Adrenal gland (tissue), 5 donors: ENCODE results near the gene ATG4A.

ENCODE experiments used
- POLR2A ChIP-seq, 2 donors: fragments of 450-650 bp; IDR thresholded peaks; one replicate each; pipeline ENCODE4 v1.6.1; 2017; ENCODE audit warnings: antibody characterized with exemption in 2 of 2, mild to moderate bottlenecking in 2 of 2, moderate library complexity in 1 of 2
- TF ChIP-seq, protein P1 (sequence below), 6 experiments: fragments of 450-650 bp in 4 of 6; fragments of 200-600 bp in 2 of 6; sonication (generic) in 1 of 6; IDR thresholded peaks; 1 replicate in 5 of 6; 2 replicates in 1 of 6; pipeline versions ENCODE4 v1.5.1 to v1.8.0; 2016 to 2021; ENCODE audit warnings: antibody characterized with exemption in 6 of 6, mild to moderate bottlenecking in 2 of 6, moderate library complexity in 1 of 6
- donor health status: DM: no; HTN: no; CAD: no.

DNA sequence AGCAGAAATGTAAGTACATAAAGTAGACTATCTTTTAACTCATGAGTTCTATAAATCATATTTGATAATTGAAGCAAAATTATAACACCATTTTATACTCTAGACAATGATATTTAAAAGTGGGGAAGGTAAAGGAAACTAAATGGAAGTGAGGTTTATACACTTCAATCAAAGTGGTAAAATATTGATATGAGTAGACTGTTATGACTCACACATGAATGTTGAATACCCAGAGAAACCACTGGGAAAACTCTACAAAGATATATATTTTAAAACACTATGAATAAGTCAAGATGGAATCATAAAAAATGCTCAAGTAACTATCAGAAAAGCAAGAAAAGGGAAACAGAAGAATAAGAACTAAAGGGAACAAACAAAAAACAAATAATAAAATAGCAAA, 38.4 kb upstream of the ATG4A start:
- TF ChIP-seq POLR2A (IDR thresholded peaks at IDR 0.05), result no peak
- TF ChIP-seq, protein P1, sequence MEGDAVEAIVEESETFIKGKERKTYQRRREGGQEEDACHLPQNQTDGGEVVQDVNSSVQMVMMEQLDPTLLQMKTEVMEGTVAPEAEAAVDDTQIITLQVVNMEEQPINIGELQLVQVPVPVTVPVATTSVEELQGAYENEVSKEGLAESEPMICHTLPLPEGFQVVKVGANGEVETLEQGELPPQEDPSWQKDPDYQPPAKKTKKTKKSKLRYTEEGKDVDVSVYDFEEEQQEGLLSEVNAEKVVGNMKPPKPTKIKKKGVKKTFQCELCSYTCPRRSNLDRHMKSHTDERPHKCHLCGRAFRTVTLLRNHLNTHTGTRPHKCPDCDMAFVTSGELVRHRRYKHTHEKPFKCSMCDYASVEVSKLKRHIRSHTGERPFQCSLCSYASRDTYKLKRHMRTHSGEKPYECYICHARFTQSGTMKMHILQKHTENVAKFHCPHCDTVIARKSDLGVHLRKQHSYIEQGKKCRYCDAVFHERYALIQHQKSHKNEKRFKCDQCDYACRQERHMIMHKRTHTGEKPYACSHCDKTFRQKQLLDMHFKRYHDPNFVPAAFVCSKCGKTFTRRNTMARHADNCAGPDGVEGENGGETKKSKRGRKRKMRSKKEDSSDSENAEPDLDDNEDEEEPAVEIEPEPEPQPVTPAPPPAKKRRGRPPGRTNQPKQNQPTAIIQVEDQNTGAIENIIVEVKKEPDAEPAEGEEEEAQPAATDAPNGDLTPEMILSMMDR (IDR thresholded peaks at IDR 0.05), result no peak
